Ishikawa (cell line): ENCODE measurements around the gene RAB31.
A peak's percentile ranks its signal among the peaks of the same experiment; 100 is the strongest.

Source experiments
- CEBPB ChIP-seq: IDR thresholded peaks from 2 replicates; pipeline ENCODE4 v1.6.1; 2012
- CREB1 ChIP-seq: IDR thresholded peaks from 2 replicates; pipeline ENCODE4 v1.6.1; 2012; ENCODE audit warnings: low read depth
- EGR1 ChIP-seq: IDR thresholded peaks from 2 replicates; pipeline ENCODE4 v1.6.1; 2012
- EP300 ChIP-seq: IDR thresholded peaks from 2 replicates; pipeline ENCODE4 v1.6.1; 2012; ENCODE audit warnings: borderline replicate concordance
- FOXM1 ChIP-seq: IDR thresholded peaks from 2 replicates; pipeline ENCODE4 v1.6.1; 2012; ENCODE audit warnings: low read depth, borderline replicate concordance
- MAX ChIP-seq: IDR thresholded peaks from 2 replicates; pipeline ENCODE4 v1.6.1; 2012
- NFIC ChIP-seq: IDR thresholded peaks from 2 replicates; pipeline ENCODE4 v1.6.1; 2012
- RAD21 ChIP-seq: IDR thresholded peaks from 2 replicates; pipeline ENCODE4 v1.6.1; 2012; ENCODE audit warnings: low read depth
- TAF1 ChIP-seq: IDR thresholded peaks from 2 replicates; pipeline ENCODE4 v1.6.1; 2012; ENCODE audit warnings: low read depth, mild to moderate bottlenecking
- TCF12 ChIP-seq: IDR thresholded peaks from 2 replicates; pipeline ENCODE4 v1.6.1; 2012; ENCODE audit warnings: low read depth
- TEAD4 ChIP-seq: IDR thresholded peaks from 2 replicates; pipeline ENCODE4 v1.6.1; 2012
- USF1 ChIP-seq: IDR thresholded peaks from 2 replicates; pipeline ENCODE4 v1.6.1; 2012
- YY1 ChIP-seq: IDR thresholded peaks from 2 replicates; pipeline ENCODE4 v1.6.1; 2012; ENCODE audit warnings: low read depth
- ZBTB7A ChIP-seq: IDR thresholded peaks from 2 replicates; pipeline ENCODE4 v1.6.1; 2012; ENCODE audit warnings: low read depth
- TF ChIP-seq, protein P1 (sequence below): IDR thresholded peaks from 2 replicates; pipeline ENCODE4 v1.6.1; 2012; ENCODE audit warnings: low read depth, mild to moderate bottlenecking

Gene RAB31

DNA sequence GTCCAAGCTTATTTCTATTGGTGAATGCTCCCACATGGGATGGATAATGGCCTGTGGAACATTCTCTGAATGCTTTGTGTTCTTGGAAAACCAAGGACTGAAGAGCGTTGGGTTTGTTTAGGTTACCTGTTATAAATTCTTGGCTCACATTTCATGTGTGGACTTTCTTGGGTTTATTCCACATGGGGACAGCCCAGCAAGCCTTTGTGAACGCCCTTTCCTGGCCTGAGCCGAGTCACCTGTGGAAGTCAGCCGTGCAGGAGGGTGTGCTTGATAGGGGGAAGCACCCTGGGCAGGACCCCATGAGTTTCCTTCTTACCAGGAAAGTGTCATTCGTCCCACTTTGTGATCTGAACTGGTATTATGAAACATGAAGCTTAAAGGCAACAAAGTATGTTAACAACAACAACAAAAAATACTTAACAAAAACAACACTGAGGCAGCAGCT lies 4.1 kb downstream of the RAB31 start:
- peak; percentile 82 for TF ChIP-seq TEAD4
- peak; percentile 70; the same call in 1 of the 2 replicates for TF ChIP-seq NFIC
- TF ChIP-seq EGR1 = no peak
- peak; percentile 25 for TF ChIP-seq MAX
- TF ChIP-seq EP300 = peak; percentile 44
- TF ChIP-seq, protein P1, sequence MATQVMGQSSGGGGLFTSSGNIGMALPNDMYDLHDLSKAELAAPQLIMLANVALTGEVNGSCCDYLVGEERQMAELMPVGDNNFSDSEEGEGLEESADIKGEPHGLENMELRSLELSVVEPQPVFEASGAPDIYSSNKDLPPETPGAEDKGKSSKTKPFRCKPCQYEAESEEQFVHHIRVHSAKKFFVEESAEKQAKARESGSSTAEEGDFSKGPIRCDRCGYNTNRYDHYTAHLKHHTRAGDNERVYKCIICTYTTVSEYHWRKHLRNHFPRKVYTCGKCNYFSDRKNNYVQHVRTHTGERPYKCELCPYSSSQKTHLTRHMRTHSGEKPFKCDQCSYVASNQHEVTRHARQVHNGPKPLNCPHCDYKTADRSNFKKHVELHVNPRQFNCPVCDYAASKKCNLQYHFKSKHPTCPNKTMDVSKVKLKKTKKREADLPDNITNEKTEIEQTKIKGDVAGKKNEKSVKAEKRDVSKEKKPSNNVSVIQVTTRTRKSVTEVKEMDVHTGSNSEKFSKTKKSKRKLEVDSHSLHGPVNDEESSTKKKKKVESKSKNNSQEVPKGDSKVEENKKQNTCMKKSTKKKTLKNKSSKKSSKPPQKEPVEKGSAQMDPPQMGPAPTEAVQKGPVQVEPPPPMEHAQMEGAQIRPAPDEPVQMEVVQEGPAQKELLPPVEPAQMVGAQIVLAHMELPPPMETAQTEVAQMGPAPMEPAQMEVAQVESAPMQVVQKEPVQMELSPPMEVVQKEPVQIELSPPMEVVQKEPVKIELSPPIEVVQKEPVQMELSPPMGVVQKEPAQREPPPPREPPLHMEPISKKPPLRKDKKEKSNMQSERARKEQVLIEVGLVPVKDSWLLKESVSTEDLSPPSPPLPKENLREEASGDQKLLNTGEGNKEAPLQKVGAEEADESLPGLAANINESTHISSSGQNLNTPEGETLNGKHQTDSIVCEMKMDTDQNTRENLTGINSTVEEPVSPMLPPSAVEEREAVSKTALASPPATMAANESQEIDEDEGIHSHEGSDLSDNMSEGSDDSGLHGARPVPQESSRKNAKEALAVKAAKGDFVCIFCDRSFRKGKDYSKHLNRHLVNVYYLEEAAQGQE = no peak

GRCh38 chr18:9712611-9713010 lies 4.5 kb downstream of the RAB31 start:
- TF ChIP-seq NFIC = no peak
- no peak for TF ChIP-seq CEBPB
- no peak for TF ChIP-seq USF1
- TF ChIP-seq, protein P1 = no peak
- no peak for TF ChIP-seq FOXM1
- TF ChIP-seq TCF12 = no peak
- TF ChIP-seq TAF1 = no peak
- TF ChIP-seq CREB1 = no peak
- no peak for TF ChIP-seq YY1
- TF ChIP-seq TEAD4 = no peak
- TF ChIP-seq ZBTB7A = no peak
- no peak for TF ChIP-seq EP300
- no peak for TF ChIP-seq RAD21

DNA sequence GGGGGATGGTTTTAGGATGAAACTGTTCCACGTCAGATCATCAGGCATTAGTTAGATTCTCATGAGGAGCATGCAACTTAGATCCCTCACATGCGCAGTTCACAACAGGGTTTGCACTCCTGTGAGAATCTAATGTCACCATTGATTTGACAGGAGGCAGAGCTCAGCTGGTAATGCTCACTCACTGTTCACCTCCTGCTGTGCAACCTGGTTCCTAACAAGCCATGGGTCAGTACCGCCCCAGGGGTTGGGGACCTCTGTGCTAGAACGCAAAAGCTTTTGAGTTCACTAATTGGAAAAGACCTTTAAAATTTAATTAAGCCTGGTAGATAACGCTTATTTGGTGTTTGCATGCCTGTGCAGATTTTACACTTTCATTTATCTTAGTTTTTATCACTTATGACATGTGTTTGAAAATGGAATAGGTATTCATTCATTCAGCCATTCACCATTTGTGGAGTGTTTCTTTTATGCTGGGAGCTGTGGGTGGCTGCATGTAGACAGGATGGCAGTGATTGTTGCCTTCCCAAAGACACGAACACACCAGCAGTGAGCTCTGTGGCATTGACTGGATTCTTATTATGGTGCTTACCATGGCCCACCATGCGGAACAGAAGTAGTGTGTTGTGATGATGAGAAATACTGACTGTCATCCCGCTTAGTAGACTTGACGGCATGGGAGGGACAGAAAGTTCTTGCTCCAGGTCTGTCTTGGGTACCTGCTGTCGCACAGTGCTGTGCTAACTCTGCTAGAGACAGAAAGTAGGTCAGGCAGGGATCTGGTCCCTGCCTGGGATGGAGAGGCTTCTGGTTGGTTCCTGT lies 6.4 kb downstream of the RAB31 start:
- no peak for TF ChIP-seq CEBPB
- TF ChIP-seq YY1 = no peak
- TF ChIP-seq, protein P1 = no peak
- no peak for TF ChIP-seq MAX

DNA sequence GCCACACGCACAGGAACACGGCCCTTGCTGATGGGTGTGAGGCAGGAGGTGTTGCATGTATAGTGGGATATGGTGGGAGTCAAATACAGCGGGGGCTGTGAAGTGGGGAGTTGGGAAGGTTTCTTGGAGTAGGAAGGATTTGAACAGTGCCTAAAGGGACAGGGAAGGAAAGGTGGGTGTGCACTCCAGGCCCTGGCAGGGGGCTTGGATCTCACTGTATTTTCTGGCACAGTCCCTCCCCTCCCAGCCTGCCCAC lies 6.9 kb downstream of the RAB31 start:
- no peak for TF ChIP-seq ZBTB7A
- no peak for TF ChIP-seq EGR1
- TF ChIP-seq MAX = no peak
- TF ChIP-seq CEBPB = no peak
- no peak for TF ChIP-seq YY1
- TF ChIP-seq FOXM1 = no peak
- TF ChIP-seq EP300 = no peak
- no peak for TF ChIP-seq RAD21
- no peak for TF ChIP-seq TCF12
- TF ChIP-seq TAF1 = no peak

- TF ChIP-seq TEAD4 (no peak), ZBTB7A (no peak), MAX (no peak), RAD21 (no peak), CEBPB (no peak), CREB1 (no peak), USF1 (no peak), EGR1 (no peak), FOXM1 (no peak), EP300 (no peak), TCF12 (no peak)
- TF ChIP-seq, protein P1 = no peak
These were observed 8.1 kb downstream of the RAB31 start for GRCh38 chr18:9715978-9716774.
